Measurements from ENCODE around the gene PLXNA2. TPM values are rescaled to one million over a fixed set of nuclear protein-coding genes. Genes with fewer than 3 reads are reported as not detected.

Gene PLXNA2
- total and polyA plus RNA-seq, 2 of the 13 experiments (the other 11 are each of a cell fraction or from before 2014, with no cell fraction given): 1.1 to 2.1 TPM

GRCh38 chr1:208241512-208241911, 2.7 kb downstream of the PLXNA2 start:
- BruUV-seq (replicated peaks): no TSS peak
- H3K27ac ChIP-seq (ENCODE audit: extremely low read length, insufficient read depth, low read length): no peak overlapping the region
- in situ Hi-C loops (cut with HindIII; ENCODE audit: extremely low pct_ligation_motif_present, low pct_unique_long_range_greater_than_20kb): loop anchor here (5.0 kb wide), 1 partner anchor 109 kb away; no protein-coding TSS in a partner anchor
- DNase-seq (ENCODE audit: low spot score) (no peak), ATAC-seq (no peak), FAIRE-seq (no peak)
- peaks cover 0 to 21% of the 10 kb centered on the region in 2 experiments; a peak in 2 of 5 replicates for H3K27me3 ChIP-seq (ENCODE audit: control insufficient read depth in 1 of 2, insufficient read depth in 2 of 2, low read length in 2 of 2)
- ChIA-PET POLR2A (interaction anchor here (1.5 kb wide), 1 partner anchor 82 kb away, joined by 4 read pairs; no protein-coding TSS in a partner anchor), CTCF (ENCODE audit: low intra/inter-chr PET ratio, low total read pairs) (no interaction called here)
- no peaks in the 10 kb centered on the region for H4K20me1 ChIP-seq (ENCODE audit: insufficient read depth, low read length)
- H3K79me2 ChIP-seq (ENCODE audit: insufficient read depth, low read length): no peaks in the 10 kb centered on the region
- H3K9ac ChIP-seq (ENCODE audit: insufficient read depth, low read depth, low read length): no peak overlapping the region
- intact Hi-C loops (cut with micrococcal nuclease; ENCODE audit: unreplicated experiment): no loop called here
- peak overlapping the region; percentile 13; the same call in 1 of the 2 replicates for H3K4me2 ChIP-seq (ENCODE audit: low read depth, low read length)
- no peak overlapping the region for H2AFZ ChIP-seq (ENCODE audit: low read length)
- no peaks in the 10 kb centered on the region for H3K36me3 ChIP-seq (replicated peaks in 1 of 2; ENCODE audit: control insufficient read depth in 1 of 2, insufficient read depth in 2 of 2, low read length in 2 of 2)
- 90% methylated on average over 5 of the region's 5 CpGs for whole genome bisulfite sequencing (ENCODE audit: low lambda C conversion rate)
- no peak overlapping the region for H3K4me3 ChIP-seq (replicated peaks in 1 of 3; ENCODE audit: insufficient read depth in 1 of 3, low read depth in 2 of 3, low read length in 3 of 3)
- H3K4me1 ChIP-seq (ENCODE audit: insufficient read depth, low read length): peaks cover 78% of the 10 kb centered on the region
- H3K9me3 ChIP-seq (ENCODE audit: low read length): no peaks in the 10 kb centered on the region
- TF ChIP-seq ZMYM3 (CRISPR knock-in tag; IDR thresholded peaks at IDR 0.05) (no peak), ZZZ3 (CRISPR knock-in tag; IDR thresholded peaks at IDR 0.05; ENCODE audit: borderline replicate concordance) (no peak), IKZF4 (CRISPR knock-in tag; IDR thresholded peaks at IDR 0.05; ENCODE audit: borderline replicate concordance, low read depth, not compliant biosample characterization) (no peak), FOXK1 (CRISPR knock-in tag; IDR thresholded peaks at IDR 0.05; ENCODE audit: borderline replicate concordance, low read depth) (no peak), ZFP82 (CRISPR knock-in tag; IDR thresholded peaks at IDR 0.05; ENCODE audit: borderline replicate concordance) (no peak), ZNF496 (CRISPR knock-in tag; IDR thresholded peaks at IDR 0.05; ENCODE audit: insufficient replicate concordance) (no peak), THRA (CRISPR knock-in tag; IDR thresholded peaks at IDR 0.05; ENCODE audit: borderline replicate concordance) (no peak), ZBTB49 (CRISPR knock-in tag; IDR thresholded peaks at IDR 0.05; ENCODE audit: borderline replicate concordance) (no peak), MBD4 (IDR thresholded peaks at IDR 0.05; ENCODE audit: borderline replicate concordance, low read length) (no peak), ZBTB21 (CRISPR knock-in tag; IDR thresholded peaks at IDR 0.05) (no peak), CENPX (CRISPR knock-in tag; IDR thresholded peaks at IDR 0.05) (no peak), NR2C2 (CRISPR knock-in tag; IDR thresholded peaks at IDR 0.05; ENCODE audit: borderline replicate concordance) (no peak), SCMH1 (CRISPR knock-in tag; IDR thresholded peaks at IDR 0.05; ENCODE audit: borderline replicate concordance) (no peak), MAFF (IDR thresholded peaks at IDR 0.05; ENCODE audit: low read depth, low read length) (no peak), HNRNPH1 (optimal IDR thresholded peaks at IDR 0.05; ENCODE audit: low read depth, low read length) (no peak), GPBP1L1 (CRISPR knock-in tag; IDR thresholded peaks at IDR 0.05) (no peak), SP140L (CRISPR knock-in tag; IDR thresholded peaks at IDR 0.05; ENCODE audit: borderline replicate concordance) (no peak), HBP1 (CRISPR knock-in tag; IDR thresholded peaks at IDR 0.05; ENCODE audit: low read depth) (no peak), ZFP36 (IDR thresholded peaks at IDR 0.05; ENCODE audit: borderline replicate concordance, low read depth, low read length, partially characterized antibody) (no peak)

Measured in HepG2 (cell line).